Right atrium auricular region (tissue), 2 donors: ENCODE data around the gene MYO1E. TPM values are rescaled to one million over a fixed set of nuclear protein-coding genes. Genes with fewer than 3 reads are reported as not detected.

Experiments used
- DNase-seq: peaks from one replicate; pipeline ENCODE4 v3.0.0-alpha.2; 2019; ENCODE audit warnings: low spot score
- H3K27ac ChIP-seq, 2 donors: fragments of 200-600 bp; sonication (generic); 1 replicate in 1 of 2; 2 replicates in 1 of 2; pipeline ENCODE4 v1.5.1; 2016 to 2019
- H3K27me3 ChIP-seq, 2 donors: fragments of 200-600 bp; sonication (generic); one replicate each; pipeline versions ENCODE4 v1.5.1 to v1.6.0; 2017 to 2019
- H3K36me3 ChIP-seq: fragments of 200-600 bp; sonication (generic); one replicate; pipeline ENCODE4 v1.5.1; 2016
- H3K4me1 ChIP-seq, 2 donors: fragments of 200-600 bp; sonication (generic); one replicate each; pipeline versions ENCODE4 v1.5.1 to v1.6.0; 2017 to 2019
- H3K4me3 ChIP-seq, 2 donors: fragments of 200-600 bp; sonication (generic); 1 replicate in 1 of 2; 2 replicates in 1 of 2; pipeline ENCODE4 v1.5.1; 2017 to 2019; ENCODE audit warnings: mild to moderate bottlenecking in 1 of 2, moderate library complexity in 1 of 2
- H3K9me3 ChIP-seq, 2 donors: fragments of 200-600 bp; sonication (generic); one replicate each; pipeline ENCODE4 v1.5.1; 2019
- total RNA-seq, 2 donors: library from RNA; depleted of rRNA; stranded (reverse); fragments of >200 nt; gene quantifications; one replicate each; pipeline ENCODE4 v1.1.0, GENCODE V29; 2016
- TF ChIP-seq, protein P1 (sequence below), 2 donors: fragments of 200-600 bp; sonication (generic); IDR thresholded peaks; one replicate each; pipeline ENCODE4 v1.5.1; 2019; ENCODE audit warnings: antibody characterized with exemption in 2 of 2

The MYO1E gene
- total RNA-seq, 2 donors from 2014 or later: 9.6 to 17.2 TPM

DNA sequence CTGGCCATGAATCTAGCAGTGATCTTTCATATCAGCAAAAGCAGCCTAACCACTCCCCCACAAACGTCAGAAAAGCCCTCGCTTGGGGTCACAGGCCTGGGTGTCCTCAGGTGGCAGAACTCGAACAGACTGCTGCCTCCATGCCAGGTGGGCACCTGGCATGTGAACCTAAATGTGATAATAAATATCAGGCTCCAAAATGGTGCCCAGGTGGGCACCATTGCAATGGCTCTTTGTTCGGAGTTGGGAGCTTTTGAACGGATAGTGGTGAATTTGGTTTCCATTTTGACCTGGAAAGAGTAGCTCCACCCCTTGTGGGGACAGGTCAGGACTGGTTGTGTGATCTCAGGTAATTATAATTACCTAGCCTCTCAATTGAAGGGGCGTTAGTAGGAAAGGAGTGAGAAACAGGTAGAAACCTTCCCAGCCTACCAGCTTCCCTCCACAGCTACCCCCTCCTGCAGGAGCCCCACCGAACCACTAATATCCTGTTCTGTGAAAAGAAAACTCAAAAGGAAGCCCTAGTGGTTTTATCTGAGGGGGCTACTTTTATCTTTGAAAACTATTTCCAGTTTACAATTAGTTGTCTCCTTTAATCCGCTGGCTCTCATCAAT, 18.1 kb downstream of the MYO1E start:
- H3K27ac ChIP-seq: no peak overlapping the region
- no peaks in the 10 kb centered on the region for H3K9me3 ChIP-seq
- peaks cover 0 to 24% of the 10 kb centered on the region in 2 donors for H3K4me1 ChIP-seq
- H3K4me3 ChIP-seq: no peak overlapping the region
- TF ChIP-seq, protein P1, sequence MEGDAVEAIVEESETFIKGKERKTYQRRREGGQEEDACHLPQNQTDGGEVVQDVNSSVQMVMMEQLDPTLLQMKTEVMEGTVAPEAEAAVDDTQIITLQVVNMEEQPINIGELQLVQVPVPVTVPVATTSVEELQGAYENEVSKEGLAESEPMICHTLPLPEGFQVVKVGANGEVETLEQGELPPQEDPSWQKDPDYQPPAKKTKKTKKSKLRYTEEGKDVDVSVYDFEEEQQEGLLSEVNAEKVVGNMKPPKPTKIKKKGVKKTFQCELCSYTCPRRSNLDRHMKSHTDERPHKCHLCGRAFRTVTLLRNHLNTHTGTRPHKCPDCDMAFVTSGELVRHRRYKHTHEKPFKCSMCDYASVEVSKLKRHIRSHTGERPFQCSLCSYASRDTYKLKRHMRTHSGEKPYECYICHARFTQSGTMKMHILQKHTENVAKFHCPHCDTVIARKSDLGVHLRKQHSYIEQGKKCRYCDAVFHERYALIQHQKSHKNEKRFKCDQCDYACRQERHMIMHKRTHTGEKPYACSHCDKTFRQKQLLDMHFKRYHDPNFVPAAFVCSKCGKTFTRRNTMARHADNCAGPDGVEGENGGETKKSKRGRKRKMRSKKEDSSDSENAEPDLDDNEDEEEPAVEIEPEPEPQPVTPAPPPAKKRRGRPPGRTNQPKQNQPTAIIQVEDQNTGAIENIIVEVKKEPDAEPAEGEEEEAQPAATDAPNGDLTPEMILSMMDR (IDR thresholded peaks at IDR 0.05): no peak
- no peaks in the 10 kb centered on the region for H3K36me3 ChIP-seq
- no peak for DNase-seq
- H3K27me3 ChIP-seq: no peaks in the 10 kb centered on the region

DNA sequence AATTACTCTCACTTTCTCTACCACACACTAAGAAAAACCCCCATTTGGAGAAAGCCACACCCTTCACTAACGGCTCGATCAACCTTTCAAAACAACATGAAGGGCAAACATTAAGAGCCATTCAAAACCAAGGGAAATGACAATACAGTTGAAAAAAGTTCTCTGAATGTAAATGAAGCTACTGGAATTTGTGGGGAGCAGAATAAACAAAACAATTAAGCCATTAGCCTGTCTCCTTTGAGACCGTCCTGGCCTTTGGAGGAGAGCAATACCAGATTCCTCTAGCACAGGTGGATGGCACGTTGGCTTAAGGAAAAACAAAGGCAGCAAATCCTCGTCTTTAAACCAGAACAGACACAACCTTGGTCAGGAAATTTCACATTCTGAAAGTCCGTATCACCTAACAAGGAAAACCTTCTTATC, 18.7 kb downstream of the MYO1E start:
- Histone ChIP-seq H3K9me3 (no peaks in the 10 kb centered on the region), H3K4me3 (no peak overlapping the region), H3K27ac (no peak overlapping the region), H3K36me3 (no peaks in the 10 kb centered on the region), H3K4me1 (peaks cover 0 to 29% of the 10 kb centered on the region in 2 donors), H3K27me3 (no peaks in the 10 kb centered on the region)
- no peak for DNase-seq
- TF ChIP-seq, protein P1 (IDR thresholded peaks at IDR 0.05): no peak

DNA sequence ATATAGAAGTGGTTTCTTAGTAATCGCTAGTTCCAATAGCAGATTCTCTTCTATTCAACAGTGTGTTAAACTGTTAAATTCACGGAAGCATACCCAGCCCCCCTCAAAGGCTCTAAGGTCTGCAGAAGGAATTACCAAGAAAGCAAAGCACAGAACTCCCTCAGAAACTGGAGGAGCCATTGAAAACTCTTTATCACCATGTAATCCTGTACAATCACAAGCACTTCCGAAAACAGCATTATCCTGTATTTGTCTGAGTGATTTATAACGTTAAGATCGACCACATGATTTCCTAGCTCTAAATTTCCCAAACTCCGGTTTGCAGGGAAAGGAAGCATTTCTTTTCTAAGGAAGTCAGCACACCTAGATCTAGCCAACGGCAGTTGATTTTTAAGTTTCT, 20.0 kb downstream of the MYO1E start:
- H3K9me3 ChIP-seq: no peaks in the 10 kb centered on the region
- no peaks in the 10 kb centered on the region for H3K36me3 ChIP-seq
- H3K4me3 ChIP-seq: no peak overlapping the region
- no peak for DNase-seq
- TF ChIP-seq, protein P1 (IDR thresholded peaks at IDR 0.05): no peak
- no peak overlapping the region for H3K27ac ChIP-seq
- H3K4me1 ChIP-seq: peaks cover 0 to 29% of the 10 kb centered on the region in 2 donors
- H3K27me3 ChIP-seq: no peaks in the 10 kb centered on the region

DNA sequence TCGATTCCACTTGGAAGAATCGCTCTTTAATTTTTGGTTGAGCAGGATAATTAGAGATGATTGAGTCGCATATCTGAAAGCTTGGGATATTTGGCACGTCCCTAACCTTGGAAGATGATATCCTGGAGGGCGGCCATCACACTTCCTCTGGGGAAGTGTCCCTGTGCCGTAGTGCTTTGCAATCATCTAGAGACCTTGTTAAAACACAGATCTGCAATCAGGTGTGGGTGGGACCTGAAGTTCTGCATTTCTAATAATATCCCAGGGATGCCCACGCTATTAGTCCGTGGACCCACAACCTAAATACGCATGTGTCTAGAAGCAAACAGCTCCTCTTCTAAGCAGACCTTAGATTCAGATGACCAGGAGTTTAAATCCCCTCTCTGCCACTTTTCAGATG, 20.5 kb downstream of the MYO1E start:
- H3K27ac ChIP-seq: peak overlapping the region in 1 of 2 donors; percentile 4
- TF ChIP-seq, protein P1 (IDR thresholded peaks at IDR 0.05): no peak
- no peaks in the 10 kb centered on the region for H3K36me3 ChIP-seq
- DNase-seq: no peak
- no peaks in the 10 kb centered on the region for H3K27me3 ChIP-seq
- peaks cover 0 to 29% of the 10 kb centered on the region in 2 donors for H3K4me1 ChIP-seq
- H3K4me3 ChIP-seq: no peak overlapping the region
- H3K9me3 ChIP-seq: no peaks in the 10 kb centered on the region

DNA sequence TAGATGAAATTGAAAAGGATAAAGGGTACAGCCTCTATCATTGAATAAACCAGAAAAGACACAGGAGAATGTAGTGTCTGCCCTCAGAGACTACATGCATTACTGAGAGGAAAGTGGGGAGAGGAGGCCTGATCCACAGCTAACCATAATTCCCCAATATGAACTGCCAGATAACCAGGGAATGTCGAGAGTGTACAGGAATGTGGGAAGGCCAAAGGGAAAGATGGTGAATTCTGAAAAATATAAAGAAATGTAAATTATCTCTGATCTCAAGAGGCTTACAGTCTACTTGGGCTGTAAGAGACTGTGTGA, 22.3 kb downstream of the MYO1E start:
- Histone ChIP-seq H3K4me1 (peaks cover 0 to 29% of the 10 kb centered on the region in 2 donors), H3K4me3 (no peak overlapping the region), H3K27me3 (no peaks in the 10 kb centered on the region), H3K9me3 (no peaks in the 10 kb centered on the region), H3K27ac (peak overlapping the region; percentile 14 to 33), H3K36me3 (no peaks in the 10 kb centered on the region)
- TF ChIP-seq, protein P1 (IDR thresholded peaks at IDR 0.05): no peak
- DNase-seq: no peak
